H1 (cell line): ENCODE measurements around the gene EIPR1. TPM values are rescaled to one million over a fixed set of nuclear protein-coding genes. Genes with fewer than 3 reads are reported as not detected.

Experiments
- CTCF ChIA-PET: fragments of 300-600 bp; sonication (Branson Sonifier 250); formaldehyde crosslinking; loops from one replicate; lab custom pipeline; 2021; ENCODE audit not compliant: partially characterized antibody; lab: Charles Lee
- POLR2A ChIA-PET: fragments of 300-600 bp; sonication (Branson Sonifier 250); formaldehyde crosslinking; loops from one replicate; lab custom pipeline; 2021; ENCODE audit warnings: inconsistent platforms; ENCODE audit not compliant: partially characterized antibody; lab: Charles Lee
- DNase-seq, 2 experiments: peaks; one replicate each; pipeline versions ENCODE4 v3.0.0 to v3.0.0-alpha.2; 2010 to 2022; ENCODE audit warnings: low spot score in 2 of 2, low read depth in 1 of 2, mixed read lengths in 1 of 2
- FAIRE-seq: peaks from 2 replicates; lab custom pipeline; 2011; peaks lifted over from hg19 to GRCh38; lab: Jason Lieb, UNC
- H2AFZ ChIP-seq: 2 replicates; pipeline ENCODE4 v1.8.1; 2012; ENCODE audit warnings: low read length, inconsistent platforms
- H2AK5ac ChIP-seq: 2 replicates; pipeline ENCODE4 v1.6.1; 2013; ENCODE audit warnings: low read depth, low read length
- H2BK120ac ChIP-seq: replicated peaks from 2 replicates; pipeline ENCODE3; 2013; ENCODE audit warnings: low read depth, low read length, inconsistent platforms
- H2BK12ac ChIP-seq: 2 replicates; pipeline ENCODE4 v1.6.1; 2013; ENCODE audit warnings: low read depth, low read length
- H2BK15ac ChIP-seq: 2 replicates; pipeline ENCODE4 v1.6.1; 2013; ENCODE audit warnings: low read length
- H2BK20ac ChIP-seq: 2 replicates; pipeline ENCODE4 v1.6.1; 2013; ENCODE audit warnings: low read length
- H2BK5ac ChIP-seq: 2 replicates; pipeline ENCODE4 v1.6.1; 2013; ENCODE audit warnings: low read depth, low read length
- H3K14ac ChIP-seq: 2 replicates; pipeline ENCODE4 v1.6.1; 2013; ENCODE audit warnings: inconsistent platforms; ENCODE audit not compliant: insufficient read length
- H3K18ac ChIP-seq: 2 replicates; pipeline ENCODE4 v1.6.1; 2013; ENCODE audit warnings: low read length; ENCODE audit errors: extremely low read depth
- H3K23ac ChIP-seq: 2 replicates; pipeline ENCODE4 v1.6.1; 2013; ENCODE audit warnings: inconsistent platforms; ENCODE audit not compliant: insufficient read length
- H3K23me2 ChIP-seq: 2 replicates; pipeline ENCODE4 v1.6.1; 2013; ENCODE audit warnings: low read depth, low read length
- H3K27ac ChIP-seq: 2 replicates; pipeline ENCODE4 v1.6.1; 2011; ENCODE audit warnings: low read depth, low read length, inconsistent platforms
- H3K27me3 ChIP-seq, 4 experiments: replicated peaks in 1 of 4; 1 replicate in 1 of 4; 2 replicates in 3 of 4; pipeline versions ENCODE4 v1.6.1 to v1.8.1; 2011 to 2013; ENCODE audit warnings: low read length in 3 of 4, mild to moderate bottlenecking in 3 of 4, inconsistent platforms in 2 of 4, mixed read lengths in 2 of 4, moderate library complexity in 1 of 4; ENCODE audit not compliant: control insufficient read depth in 3 of 4, insufficient read depth in 3 of 4; ENCODE audit errors: extremely low read depth in 1 of 4
- H3K36me3 ChIP-seq, 4 experiments: 2 replicates each; pipeline versions ENCODE4 v1.6.1 to v1.8.1; 2011 to 2013; ENCODE audit warnings: mild to moderate bottlenecking in 4 of 4, low read length in 3 of 4, moderate library complexity in 2 of 4, control low read depth in 1 of 4, inconsistent platforms in 1 of 4; ENCODE audit not compliant: insufficient read depth in 4 of 4, control insufficient read depth in 2 of 4
- H3K4ac ChIP-seq: replicated peaks from 2 replicates; pipeline ENCODE3; 2013; ENCODE audit warnings: low read length, low read depth, mixed read lengths, inconsistent platforms; ENCODE audit not compliant: insufficient read length
- H3K4me1 ChIP-seq, 4 experiments: replicated peaks in 1 of 4; 1 replicate in 1 of 4; 2 replicates in 3 of 4; pipeline versions ENCODE4 v1.6.1 to v1.8.1; 2011 to 2013; ENCODE audit warnings: low read length in 3 of 4, inconsistent platforms in 2 of 4, mixed read lengths in 1 of 4; ENCODE audit not compliant: insufficient read depth in 4 of 4, control insufficient read depth in 3 of 4
- H3K4me2 ChIP-seq, 2 experiments: 2 replicates each; pipeline versions ENCODE4 v1.6.1 to v1.8.1; 2011 to 2013; ENCODE audit warnings: low read depth in 2 of 2, low read length in 2 of 2, control low read depth in 1 of 2, inconsistent platforms in 1 of 2, mild to moderate bottlenecking in 1 of 2; ENCODE audit not compliant: insufficient read depth in 1 of 2
- H3K4me3 ChIP-seq, 4 experiments: fragments of 200-600, 300-600 bp in 1 of 4; sonication (generic), shearing (Covaris generic), sonication (Bioruptor Twin) in 1 of 4; 2 replicates each; pipeline versions ENCODE4 v1.5.1 to v1.8.1; 2011 to 2016; ENCODE audit warnings: low read length in 4 of 4, low read depth in 3 of 4, control low read depth in 2 of 4, inconsistent platforms in 2 of 4, mild to moderate bottlenecking in 2 of 4, mixed read lengths in 1 of 4, moderate library complexity in 1 of 4; ENCODE audit not compliant: insufficient read depth in 2 of 4; ENCODE audit errors: extremely low read depth in 1 of 4
- H3K56ac ChIP-seq: replicated peaks from 2 replicates; pipeline ENCODE3; 2013; ENCODE audit warnings: low read depth, mild to moderate bottlenecking, mixed read lengths, low read length, inconsistent platforms; ENCODE audit not compliant: insufficient read length
- H3K79me1 ChIP-seq: 2 replicates; pipeline ENCODE4 v1.6.1; 2013; ENCODE audit warnings: low read depth, low read length, control low read depth
- H3K79me2 ChIP-seq, 2 experiments: 2 replicates each; pipeline versions ENCODE4 v1.6.1 to v1.8.1; 2012 to 2013; ENCODE audit warnings: low read length in 2 of 2, mild to moderate bottlenecking in 2 of 2, inconsistent platforms in 1 of 2; ENCODE audit not compliant: insufficient read depth in 2 of 2, control insufficient read depth in 1 of 2
- H3K9ac ChIP-seq, 4 experiments: replicated peaks in 1 of 4; 1 replicate in 1 of 4; 2 replicates in 3 of 4; pipeline versions ENCODE4 v1.6.1 to v1.8.1; 2011 to 2013; ENCODE audit warnings: low read depth in 3 of 4, low read length in 3 of 4, control low read depth in 2 of 4, mild to moderate bottlenecking in 2 of 4, moderate library complexity in 2 of 4, inconsistent platforms in 1 of 4; ENCODE audit errors: extremely low read depth in 1 of 4
- H3K9me3 ChIP-seq, 2 experiments: 2 replicates each; pipeline versions ENCODE4 v1.6.1 to v1.8.1; 2012 to 2013; ENCODE audit warnings: mild to moderate bottlenecking in 2 of 2, moderate library complexity in 2 of 2, control low read depth in 1 of 2, inconsistent platforms in 1 of 2, low read depth in 1 of 2, low read length in 1 of 2, mixed read lengths in 1 of 2; ENCODE audit not compliant: insufficient read depth in 2 of 2
- H4K20me1 ChIP-seq, 2 experiments: replicated peaks in 1 of 2; 2 replicates each; pipeline versions ENCODE3 to v1.8.1; 2011 to 2013; ENCODE audit warnings: inconsistent platforms in 2 of 2, low read length in 2 of 2, mild to moderate bottlenecking in 1 of 2; ENCODE audit not compliant: insufficient read depth in 2 of 2, control insufficient read depth in 1 of 2
- H4K5ac ChIP-seq: 2 replicates; pipeline ENCODE4 v1.6.1; 2013; ENCODE audit warnings: low read length, low read depth, mixed read lengths, inconsistent platforms; ENCODE audit not compliant: insufficient read length
- H4K8ac ChIP-seq: 2 replicates; pipeline ENCODE4 v1.8.0; 2013; ENCODE audit warnings: mild to moderate bottlenecking, moderate library complexity, low read length, inconsistent platforms; ENCODE audit not compliant: insufficient read depth; ENCODE audit errors: extremely low read depth
- H4K91ac ChIP-seq: replicated peaks from 2 replicates; pipeline ENCODE3; 2013; ENCODE audit warnings: low read length, mixed read lengths, inconsistent platforms; ENCODE audit not compliant: insufficient read length
- BCL11A ChIP-seq, 2 experiments: IDR thresholded peaks; one replicate each; pipeline ENCODE4 v1.6.1; 2011; ENCODE audit warnings: low read depth in 2 of 2, low read length in 2 of 2, mild to moderate bottlenecking in 2 of 2
- CHD1 ChIP-seq: IDR thresholded peaks from 2 replicates; pipeline ENCODE4 v1.6.1; 2012; ENCODE audit warnings: low read depth, low read length, improper control_type of control experiment
- CHD2 ChIP-seq: IDR thresholded peaks from 2 replicates; pipeline ENCODE4 v1.6.1; 2012; ENCODE audit warnings: low read length, improper control_type of control experiment
- CREB1 ChIP-seq: IDR thresholded peaks from 2 replicates; pipeline ENCODE4 v1.6.1; 2012; ENCODE audit warnings: inconsistent platforms
- EGR1 ChIP-seq: IDR thresholded peaks from 2 replicates; pipeline ENCODE4 v1.6.1; 2011; ENCODE audit warnings: low read depth, low read length, borderline replicate concordance
- HDAC6 ChIP-seq: IDR thresholded peaks from one replicate; pipeline ENCODE4 v1.7.1; 2012; ENCODE audit warnings: low read depth, mild to moderate bottlenecking, inconsistent platforms, low read length, moderate library complexity
- TEAD4 ChIP-seq: IDR thresholded peaks from 2 replicates; pipeline ENCODE4 v1.6.1; 2012; ENCODE audit warnings: low read depth, low read length, inconsistent platforms, mixed read lengths
- USF2 ChIP-seq: IDR thresholded peaks from 2 replicates; pipeline ENCODE4 v1.6.1; 2011; ENCODE audit warnings: low read length, improper control_type of control experiment
- WGBS, 2 experiments: shearing (Covaris generic) in 1 of 2; methylation state at CpG; one replicate each; pipeline versions ENCODE4 v1.1.6 to v1.1.7; 2013 to 2015; ENCODE audit warnings: low lambda C conversion rate in 2 of 2, mixed read lengths in 2 of 2, inconsistent platforms in 1 of 2, low coverage in 1 of 2, missing lambda C conversion rate in 1 of 2; ENCODE audit not compliant: insufficient replicate concordance in 2 of 2, insufficient coverage in 1 of 2, insufficient read length in 1 of 2; ENCODE audit errors: extremely low coverage in 1 of 2, missing lambda C conversion rate in 1 of 2; 5-methylcytosine and 5-hydroxymethylcytosine counted together
- polyA plus RNA-seq, 7 experiments: library from polyadenylated mRNA; depleted of rRNA in 3 of 7; stranded (reverse) in 5 of 7; unstranded in 2 of 7; fragments of >200 nt in 5 of 7; fragments of 200-250 nt in 2 of 7; gene quantifications; 1 replicate in 5 of 7; 2 replicates in 1 of 7; 4 replicates in 1 of 7; pipeline versions ENCODE4 v1.2.1 to v1.2.3, GENCODE V29; 2011 to 2013; ENCODE audit warnings: missing spikeins in 2 of 7, mixed read lengths in 2 of 7
- total RNA-seq: library from RNA; stranded (reverse); fragmentation: NEBNext Ultra II Directional; extraction: Animal tissue kit (Norgen Biotek cat#: 25700); gene quantifications from 2 replicates; pipeline ENCODE4 v1.2.1, GENCODE V29; 2021
- TF ChIP-seq, protein P1 (sequence below): IDR thresholded peaks from 2 replicates; pipeline ENCODE4 v1.6.1; 2012; ENCODE audit warnings: inconsistent platforms

The EIPR1 gene
- total and polyA plus RNA-seq, 2 of the 8 experiments (the other 6 are each of a cell fraction or from before 2014, with no cell fraction given), result 26.3 to 56.4 TPM

GRCh38 chr2:3322311-3322970, 55.2 kb downstream of the EIPR1 start:
- 92% methylated on average over 18 of the region's 18 CpGs; no CpG with 5 or more reads in 1 of the 2 experiments for WGBS, 2 experiments
- H3K4me1 ChIP-seq, result peaks cover 0 to 12% (median 4%) of the 10 kb centered on the region in 4 experiments; a peak in 5 of 7 replicates
- no peaks in the 10 kb centered on the region; a peak in 1 of 4 replicates for H3K79me2 ChIP-seq
- no peak overlapping the region for H2BK15ac ChIP-seq
- H4K91ac ChIP-seq, result no peak overlapping the region
- H3K27ac ChIP-seq, result no peak overlapping the region
- H3K23ac ChIP-seq, result no peak overlapping the region
- H2AFZ ChIP-seq, result no peak overlapping the region
- H3K9ac ChIP-seq, result no peak overlapping the region
- H2BK12ac ChIP-seq, result 0 out of 2 replicates have a peak overlapping the region, but pooled peaks have one; percentile 4
- no peak overlapping the region for H3K56ac ChIP-seq
- H3K4me3 ChIP-seq, result no peak overlapping the region
- H2AK5ac ChIP-seq, result no peak overlapping the region
- no peak for FAIRE-seq
- no peak overlapping the region for H2BK20ac ChIP-seq
- no peak overlapping the region for H4K8ac ChIP-seq
- no peaks in the 10 kb centered on the region for H3K27me3 ChIP-seq
- peaks cover 3 to 5% of the 10 kb centered on the region in 2 experiments for H4K20me1 ChIP-seq
- H3K4ac ChIP-seq, result no peak overlapping the region
- no peak overlapping the region for H2BK120ac ChIP-seq
- DNase-seq, result no peak
- H3K36me3 ChIP-seq, result no peaks in the 10 kb centered on the region
- H4K5ac ChIP-seq, result no peak overlapping the region
- POLR2A ChIA-PET, result no interaction called here
- no peak overlapping the region for H3K18ac ChIP-seq
- no peak overlapping the region for H3K14ac ChIP-seq
- H3K4me2 ChIP-seq, result no peak overlapping the region
- CTCF ChIA-PET, result interaction anchor here (1.1 to 1.3 kb wide), 3 partner anchors 25 to 102 kb away, joined by 3 read pairs; partner anchors contain the start of gene EIPR1
- no peak overlapping the region for H2BK5ac ChIP-seq
- H3K79me1 ChIP-seq, result peaks cover 10% of the 10 kb centered on the region; the same call in 1 of the 2 replicates
- TF ChIP-seq CHD1 (no peak), USF2 (no peak), CREB1 (no peak), EGR1 (no peak), TEAD4 (no peak), HDAC6 (no peak), BCL11A (IDR thresholded peaks at IDR 0.05; ENCODE audit: low read depth in 2 of 2, low read length in 2 of 2) (no peak), CHD2 (no peak)
- TF ChIP-seq, protein P1, sequence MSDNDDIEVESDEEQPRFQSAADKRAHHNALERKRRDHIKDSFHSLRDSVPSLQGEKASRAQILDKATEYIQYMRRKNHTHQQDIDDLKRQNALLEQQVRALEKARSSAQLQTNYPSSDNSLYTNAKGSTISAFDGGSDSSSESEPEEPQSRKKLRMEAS, result no peak
- H3K9me3 ChIP-seq, result no peaks in the 10 kb centered on the region; a peak in 1 of 4 replicates
- no peaks in the 10 kb centered on the region for H3K23me2 ChIP-seq
